Panc1 (cell line): ENCODE data around the gene C17orf67. TPM values are rescaled to one million over a fixed set of nuclear protein-coding genes. Genes with fewer than 3 reads are reported as not detected.

ENCODE experiments used
- ATAC-seq: fragments of 200-7000 bp; cut with Tn5 transposase; 2 replicates; pipeline ENCODE4 v1.9.1; 2020; ENCODE audit warnings: mild to moderate bottlenecking, moderate library complexity
- BruUV-seq: library from RNA; stranded (reverse); fragments of 400-500 nt; replicated peaks from 2 replicates; lab custom pipeline; 2021; lab: Mats Ljungman, UMichigan
- CTCF ChIA-PET: fragments of 300-600 bp; sonication (Branson Sonifier 250); formaldehyde crosslinking; loops from one replicate; lab custom pipeline; 2022; ENCODE audit warnings: antibody characterized with exemption; lab: Charles Lee
- POLR2A ChIA-PET: fragments of 300-600 bp; sonication (Branson Sonifier 250); formaldehyde crosslinking; loops from one replicate; lab custom pipeline; 2022; ENCODE audit warnings: antibody characterized with exemption; lab: Charles Lee
- DNase-seq: peaks from one replicate; pipeline ENCODE4 v3.0.0-alpha.2; 2010; ENCODE audit warnings: low read depth, low spot score
- H3K27ac ChIP-seq: 2 replicates; pipeline ENCODE4 v1.5.1; 2011; ENCODE audit warnings: mild to moderate bottlenecking, low read length, inconsistent platforms
- H3K27me3 ChIP-seq: fragments of 200-500 bp; sonication (Bioruptor generic); 2 replicates; pipeline ENCODE4 v1.6.0; 2014; ENCODE audit warnings: low read length, inconsistent platforms; ENCODE audit not compliant: control insufficient read depth, insufficient read depth
- H3K36me3 ChIP-seq: fragments of 200-500 bp; sonication (Bioruptor generic); 2 replicates; pipeline ENCODE4 v1.5.1; 2014; ENCODE audit warnings: inconsistent platforms, mild to moderate bottlenecking, low read length, moderate library complexity; ENCODE audit not compliant: control insufficient read depth, insufficient read depth
- H3K4me1 ChIP-seq: 2 replicates; pipeline ENCODE4 v1.5.1; 2011; ENCODE audit warnings: inconsistent platforms, mild to moderate bottlenecking, low read length, moderate library complexity; ENCODE audit not compliant: control insufficient read depth, insufficient read depth
- H3K4me3 ChIP-seq, 2 experiments: 2 replicates each; pipeline ENCODE4 v1.5.1; 2011 to 2012; ENCODE audit warnings: low read depth in 2 of 2, low read length in 2 of 2, mild to moderate bottlenecking in 2 of 2, inconsistent platforms in 1 of 2, moderate library complexity in 1 of 2
- H3K9me3 ChIP-seq: fragments of 200-500 bp; sonication (Bioruptor generic); 2 replicates; pipeline ENCODE4 v1.5.1; 2014; ENCODE audit warnings: low read depth, mild to moderate bottlenecking, inconsistent platforms, low read length, moderate library complexity; ENCODE audit not compliant: control insufficient read depth, insufficient read depth
- CTCF ChIP-seq: fragments of 450-650 bp; IDR thresholded peaks from 2 replicates; pipeline ENCODE4 v1.5.1; 2017; ENCODE audit warnings: mild to moderate bottlenecking
- POLR2AphosphoS5 ChIP-seq: IDR thresholded peaks from 2 replicates; pipeline ENCODE4 v1.6.1; 2012; ENCODE audit warnings: mild to moderate bottlenecking, low read depth, low read length, moderate library complexity
- REST ChIP-seq, 2 experiments: IDR thresholded peaks; 2 replicates each; pipeline ENCODE4 v1.6.1; 2011 to 2012; ENCODE audit warnings: low read depth in 2 of 2, control low read depth in 1 of 2, low read length in 1 of 2, mild to moderate bottlenecking in 1 of 2, moderate library complexity in 1 of 2; ENCODE audit not compliant: insufficient read depth in 1 of 2
- SIN3A ChIP-seq: IDR thresholded peaks from 2 replicates; pipeline ENCODE4 v1.6.1; 2012; ENCODE audit warnings: low read depth, mild to moderate bottlenecking, low read length, moderate library complexity, borderline replicate concordance; ENCODE audit not compliant: insufficient read depth
- TCF7L2 ChIP-seq: IDR thresholded peaks from 2 replicates; pipeline ENCODE4 v1.6.1; 2011; ENCODE audit warnings: mild to moderate bottlenecking, low read depth, low read length, inconsistent platforms
- in situ Hi-C: cut with HindIII; loops from 2 replicates; pipeline ENCODE4 v1.10.0; 2016; ENCODE audit warnings: low sequenced_read_pairs, low pct_unique_long_range_greater_than_20kb
- intact Hi-C: fragments of 100-400 bp; cut with micrococcal nuclease; formaldehyde crosslinking; loops from one replicate; pipeline ENCODE4 v1.10.0; 2022; ENCODE audit not compliant: unreplicated experiment
- total RNA-seq: library from RNA; stranded (reverse); gene quantifications from one replicate; pipeline ENCODE4 v1.2.1, GENCODE V29; 2021; ENCODE audit not compliant: unreplicated experiment

The C17orf67 gene
- total RNA-seq, 1 experiment from 2014 or later, result 3.4 TPM

- no peaks in the 10 kb centered on the region for H3K9me3 ChIP-seq
- POLR2A ChIA-PET, result interaction anchor here (0.5 to 0.6 kb wide), 2 partner anchors 30 to 136 kb away, joined by 5 to 6 read pairs; partner anchors contain the start of gene SCPEP1
- no peak overlapping the region for H3K27ac ChIP-seq
- intact Hi-C loops, result no loop called here
- H3K4me1 ChIP-seq, result peaks cover under 1% of the 10 kb centered on the region; the same call in 1 of the 2 replicates
- TF ChIP-seq CTCF, result no peak
- TF ChIP-seq POLR2AphosphoS5, result no peak
- no peak for TF ChIP-seq REST (IDR thresholded peaks at IDR 0.05; ENCODE audit: insufficient read depth in 1 of 2, low read depth in 2 of 2, low read length in 1 of 2)
- no peak for TF ChIP-seq TCF7L2
- TF ChIP-seq SIN3A, result no peak
- CTCF ChIA-PET, result no interaction called here
- in situ Hi-C loops, result no loop called here
- peaks cover 6% of the 10 kb centered on the region; the same call in 1 of the 2 replicates for H3K36me3 ChIP-seq
- BruUV-seq, result no TSS peak
- no peaks in the 10 kb centered on the region for H3K27me3 ChIP-seq
- ATAC-seq (no peak), DNase-seq (no peak)
- no peak overlapping the region for H3K4me3 ChIP-seq
Observed at GRCh38 chr17:56842577-56842976, 8.9 kb upstream of the C17orf67 start.

GRCh38 chr17:56838687-56839086, 5.0 kb upstream of the C17orf67 start:
- CTCF ChIA-PET, result no interaction called here
- Histone ChIP-seq H3K27me3 (no peaks in the 10 kb centered on the region), H3K4me1 (peaks cover 27% of the 10 kb centered on the region), H3K27ac (no peak overlapping the region), H3K4me3 (no peak overlapping the region), H3K9me3 (no peaks in the 10 kb centered on the region), H3K36me3 (peaks cover 4% of the 10 kb centered on the region; the same call in 1 of the 2 replicates)
- TF ChIP-seq REST (IDR thresholded peaks at IDR 0.05; ENCODE audit: insufficient read depth in 1 of 2, low read depth in 2 of 2, low read length in 1 of 2) (no peak), SIN3A (no peak), TCF7L2 (no peak), POLR2AphosphoS5 (no peak), CTCF (no peak)
- no TSS peak for BruUV-seq
- no peak for DNase-seq
- POLR2A ChIA-PET, result no interaction called here
- intact Hi-C loops (no loop called here), in situ Hi-C loops (no loop called here)
- ATAC-seq, result no peak
